Spleen (tissue), 11 donors: ENCODE results near the gene IQSEC1. TPM values are rescaled to one million over a fixed set of nuclear protein-coding genes. Genes with fewer than 3 reads are reported as not detected.

Experiments
- DNase-seq: peaks from one replicate; pipeline ENCODE4 v3.0.0-alpha.2; 2020
- H3K27ac ChIP-seq, 8 donors: fragments of 200-600 bp; sonication (generic) in 7 of 8; 1 replicate in 4 of 8; 2 replicates in 4 of 8; pipeline versions ENCODE4 v1.5.0 to v1.8.0; 2016 to 2021; ENCODE audit warnings: inconsistent platforms in 4 of 8, mild to moderate bottlenecking in 4 of 8, moderate library complexity in 1 of 8
- H3K27me3 ChIP-seq, 7 donors: fragments of 200-600 bp; sonication (generic) in 6 of 7; replicated peaks in 1 of 7; 1 replicate in 4 of 7; 2 replicates in 3 of 7; pipeline versions ENCODE4 v1.5.0 to v1.8.0; 2016 to 2021; ENCODE audit warnings: inconsistent platforms in 3 of 7, mild to moderate bottlenecking in 1 of 7
- H3K36me3 ChIP-seq, 6 donors: fragments of 200-600 bp; sonication (generic) in 5 of 6; 1 replicate in 4 of 6; 2 replicates in 2 of 6; pipeline versions ENCODE4 v1.5.0 to v1.8.0; 2016 to 2021; ENCODE audit warnings: inconsistent platforms in 2 of 6
- H3K4me1 ChIP-seq, 6 donors: fragments of 200-600 bp; sonication (generic) in 5 of 6; 1 replicate in 3 of 6; 2 replicates in 3 of 6; pipeline versions ENCODE4 v1.5.0 to v1.8.0; 2016 to 2021; ENCODE audit warnings: inconsistent platforms in 3 of 6
- H3K4me3 ChIP-seq, 8 donors: fragments of 200-600 bp; sonication (generic) in 7 of 8; 1 replicate in 4 of 8; 2 replicates in 4 of 8; pipeline versions ENCODE4 v1.5.0 to v1.8.0; 2016 to 2021; ENCODE audit warnings: inconsistent platforms in 4 of 8, mild to moderate bottlenecking in 4 of 8, moderate library complexity in 2 of 8
- H3K9me3 ChIP-seq, 8 donors: fragments of 200-600 bp; sonication (generic) in 7 of 8; 1 replicate in 4 of 8; 2 replicates in 4 of 8; pipeline versions ENCODE4 v1.5.0 to v1.8.0; 2016 to 2021; ENCODE audit warnings: inconsistent platforms in 4 of 8
- CTCF ChIP-seq, 11 experiments: fragments of 200-600 bp in 7 of 11; fragments of 450-650 bp in 4 of 11; sonication (generic) in 4 of 11; IDR thresholded peaks in 8 of 11; conservative IDR thresholded peaks in 3 of 11; 1 replicate in 7 of 11; 2 replicates in 4 of 11; pipeline versions ENCODE4 v1.4.0 to v1.8.0; 2016 to 2021; ENCODE audit warnings: antibody characterized with exemption in 11 of 11, inconsistent platforms in 4 of 11, mild to moderate bottlenecking in 1 of 11
- POLR2A ChIP-seq, 3 donors: fragments of 450-650 bp; IDR thresholded peaks; one replicate each; pipeline ENCODE4 v1.5.1; 2017; ENCODE audit warnings: antibody characterized with exemption in 3 of 3, mild to moderate bottlenecking in 1 of 3
- POLR2AphosphoS5 ChIP-seq, 3 donors: sonication (generic); formaldehyde crosslinking; IDR thresholded peaks; one replicate each; pipeline ENCODE4 v1.5.1; 2017; ENCODE audit warnings: antibody characterized with exemption in 3 of 3
- WGBS, 5 donors: extraction: QIAGEN DNeasy Blood & Tissue Kit in 3 of 5; methylation state at CpG; one replicate each; pipeline versions ENCODE4 v1.1.5 to v1.1.7; 2013 to 2018; 5-methylcytosine and 5-hydroxymethylcytosine counted together
- intact Hi-C: fragments of 100-400 bp; cut with DNase I; formaldehyde crosslinking; loops from one replicate; pipeline ENCODE4 v1.15.0; 2023; ENCODE audit warnings: low total_unique reads
- polyA plus RNA-seq, 3 donors: library from polyadenylated mRNA; stranded (reverse); fragments of 200-250 nt; gene quantifications; one replicate each; pipeline ENCODE4 v1.2.1, GENCODE V29; 2013
- total RNA-seq, 7 donors: library from RNA; depleted of rRNA in 3 of 7; stranded (reverse); fragments of >200 nt in 3 of 7; fragmentation: NEBNext Ultra II Directional in 4 of 7; extraction: Animal tissue kit (Norgen Biotek cat#: 25700) in 4 of 7; gene quantifications; one replicate each; pipeline versions ENCODE4 v1.1.0 to v1.2.1, GENCODE V29; 2016 to 2021
- donor health status: healthy with polysubstance abuse.
- donor health status: DM: no; HTN: no; CAD: no; lungs with moderate emphysema.
- donor health status: DM: no; HTN: no; CAD: no.
- donor health status: Bipolar disorder and iron deficiency.
- donor health status: healthy.
- donor health status: DM: no; HTN: no; CAD: no.
- donor health status: DM: yes; HTN: yes; CAD: no.

Gene IQSEC1
- total and polyA plus RNA-seq, 10 donors = 23.0 to 170 (median 116) TPM

DNA sequence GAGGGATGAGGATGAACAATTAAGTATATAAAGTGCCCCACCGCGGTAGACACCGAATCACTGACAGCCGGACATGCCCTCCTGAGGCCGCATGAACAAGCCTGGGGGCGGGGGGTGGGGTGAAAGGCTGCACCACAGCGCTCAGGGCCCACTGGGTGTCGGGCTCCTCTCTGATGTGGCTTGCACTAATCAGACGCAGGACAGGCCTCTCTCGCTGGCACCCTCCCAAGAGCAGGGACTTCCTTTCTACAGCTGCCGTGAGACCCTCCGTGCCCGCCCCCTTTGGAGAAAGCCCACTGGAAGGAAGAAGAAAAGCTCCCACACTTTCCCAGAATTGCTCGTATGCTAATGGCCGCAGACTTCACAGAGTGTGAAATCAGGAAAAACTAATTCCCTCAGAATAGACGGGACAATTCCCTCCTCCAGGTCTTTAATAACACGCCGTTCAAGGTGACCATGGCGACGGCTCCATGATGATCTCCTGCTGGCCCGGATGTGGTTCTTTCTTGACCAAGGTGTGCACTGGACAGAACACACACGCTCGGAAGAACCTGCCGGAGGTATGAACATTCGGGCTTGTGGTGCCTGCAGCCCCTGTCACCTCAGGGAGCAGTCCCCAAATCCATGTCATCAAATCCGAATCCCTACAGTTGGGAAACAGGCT lies 32.0 kb downstream of the IQSEC1 start:
- no peaks in the 10 kb centered on the region for H3K9me3 ChIP-seq
- H3K36me3 ChIP-seq = peaks cover 0 to 4% (median 0%) of the 10 kb centered on the region in 6 donors
- H3K4me1 ChIP-seq = peaks cover 10 to 48% (median 28%) of the 10 kb centered on the region in 6 donors
- H3K27ac ChIP-seq = peak overlapping the region in 2 of 8 donors; percentile 17 to 60
- intact Hi-C loops = no loop called here
- WGBS, 5 donors = 64 to 80% (median 74%) methylated on average over 20 to 26 of the region's 26 CpGs
- H3K4me3 ChIP-seq = no peak overlapping the region
- no peak for TF ChIP-seq POLR2AphosphoS5 (IDR thresholded peaks at IDR 0.05)
- TF ChIP-seq CTCF (IDR thresholded peaks at IDR 0.05 in 8 of 11, conservative IDR thresholded peaks at IDR 0.05 in 3 of 11) = no peak
- TF ChIP-seq POLR2A (IDR thresholded peaks at IDR 0.05) = no peak
- DNase-seq = no peak
- no peaks in the 10 kb centered on the region for H3K27me3 ChIP-seq

DNA sequence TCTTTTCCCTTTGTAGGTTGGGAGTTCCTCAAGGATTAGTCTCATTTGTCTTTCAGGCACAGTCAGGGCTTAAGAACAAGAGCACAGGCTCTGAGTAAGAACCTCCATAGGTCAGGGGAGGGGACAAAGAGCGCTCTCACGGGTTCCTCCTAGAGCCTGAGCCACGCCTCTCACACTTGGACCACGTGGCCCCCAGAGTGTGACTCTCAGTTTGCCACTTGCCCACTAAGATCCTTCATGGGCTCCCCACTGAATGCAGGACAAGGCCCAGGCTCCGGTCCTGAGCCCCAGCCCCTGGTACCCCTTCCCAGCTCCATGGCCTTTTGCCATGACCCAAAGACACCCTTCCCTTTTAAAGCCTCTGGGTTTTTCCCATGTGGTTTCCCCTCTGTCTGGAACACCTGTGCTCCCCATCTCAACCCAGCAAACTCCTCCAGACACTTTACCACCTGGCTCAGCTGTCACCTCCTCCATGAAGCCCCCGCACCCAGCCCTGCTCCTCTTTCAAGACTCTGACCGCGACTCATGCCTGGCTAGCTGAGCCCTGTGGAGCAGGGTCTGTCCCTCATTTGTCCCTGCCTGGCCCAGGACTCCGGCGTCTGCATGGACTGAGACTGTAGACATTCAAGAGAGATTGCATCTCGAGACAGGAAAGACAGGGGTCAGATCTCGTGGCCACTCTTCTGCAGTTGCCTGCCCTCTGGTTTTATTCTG lies 32.7 kb downstream of the IQSEC1 start:
- Histone ChIP-seq H3K36me3 (peaks cover 0 to 4% (median 0%) of the 10 kb centered on the region in 6 donors), H3K27ac (peak overlapping the region in 3 of 8 donors; percentile 17 to 60 (median 17)), H3K27me3 (no peaks in the 10 kb centered on the region), H3K9me3 (no peaks in the 10 kb centered on the region), H3K4me1 (peaks cover 3 to 41% (median 20%) of the 10 kb centered on the region in 6 donors), H3K4me3 (no peak overlapping the region)
- intact Hi-C loops = no loop called here
- TF ChIP-seq POLR2A (IDR thresholded peaks at IDR 0.05) (no peak), CTCF (IDR thresholded peaks at IDR 0.05 in 8 of 11, conservative IDR thresholded peaks at IDR 0.05 in 3 of 11) (no peak), POLR2AphosphoS5 (IDR thresholded peaks at IDR 0.05) (peak in 1 of 3 donors; percentile 23)
- 52 to 65% (median 60%) methylated on average over 11 to 12 of the region's 12 CpGs for WGBS, 5 donors
- peak; percentile 92 for DNase-seq

DNA sequence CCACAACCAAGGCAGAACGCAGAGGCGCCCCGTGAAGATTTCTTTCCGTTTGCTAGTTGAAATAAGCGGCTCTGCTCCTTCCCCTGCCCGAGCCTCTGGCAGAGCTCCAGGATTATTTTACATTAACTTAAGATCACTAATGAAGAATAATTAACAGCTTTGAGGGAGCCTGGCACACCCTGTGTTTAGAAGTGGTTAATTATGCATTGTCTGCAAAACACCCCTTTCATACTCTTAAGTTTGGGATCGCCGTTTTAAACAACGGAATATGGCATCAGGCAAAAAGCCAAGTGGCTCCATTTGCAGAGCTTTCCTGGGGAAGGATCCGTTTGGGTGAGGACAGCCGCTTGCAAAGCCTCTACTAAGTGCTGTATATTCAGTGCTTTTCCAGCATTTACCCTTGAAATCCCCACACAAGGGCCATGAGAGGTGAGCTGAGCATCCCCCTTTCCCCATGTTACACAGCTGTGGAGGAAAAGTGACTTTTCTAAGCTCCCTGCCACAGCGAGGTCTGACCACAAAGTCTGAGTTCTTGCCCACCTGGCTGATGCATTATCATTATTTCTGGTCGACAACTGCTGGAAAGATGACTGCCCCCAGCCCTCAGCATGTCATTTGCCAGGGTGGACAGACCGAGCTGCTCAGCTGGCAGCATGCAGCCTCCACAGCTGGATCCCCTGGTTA lies 33.9 kb downstream of the IQSEC1 start:
- Histone ChIP-seq H3K4me3 (peak overlapping the region in 2 of 8 donors; percentile 8 to 26), H3K36me3 (peaks cover 0 to 4% (median 0%) of the 10 kb centered on the region in 6 donors), H3K9me3 (no peaks in the 10 kb centered on the region), H3K27me3 (no peaks in the 10 kb centered on the region), H3K27ac (no peak overlapping the region), H3K4me1 (peaks cover 0 to 30% (median 13%) of the 10 kb centered on the region in 6 donors)
- no peak for DNase-seq
- intact Hi-C loops = no loop called here
- TF ChIP-seq CTCF (IDR thresholded peaks at IDR 0.05 in 8 of 11, conservative IDR thresholded peaks at IDR 0.05 in 3 of 11) (no peak), POLR2AphosphoS5 (IDR thresholded peaks at IDR 0.05) (no peak), POLR2A (IDR thresholded peaks at IDR 0.05) (no peak)
- 52 to 74% (median 67%) methylated on average over 14 of the region's 14 CpGs for WGBS, 5 donors
